ENCODE measurements around the gene ROBO1.

GRCh38 chr3:78570496-78570895 lies 1197.3 kb downstream of the ROBO1 start:
- TF ChIP-seq CTCF (conservative IDR thresholded peaks at IDR 0.05) (no peak), ZFX (IDR thresholded peaks at IDR 0.05) (no peak)
